Suprapubic skin (tissue), 4 donors: ENCODE results near the gene GOLGA6L2. TPM values are rescaled to one million over a fixed set of nuclear protein-coding genes. Genes with fewer than 3 reads are reported as not detected.

Source experiments
- DNase-seq, 2 donors: peaks; one replicate each; pipeline ENCODE4 v3.0.0-alpha.2; 2019; ENCODE audit warnings: low spot score in 2 of 2
- H3K27ac ChIP-seq: fragments of 200-600 bp; sonication (generic); one replicate; pipeline ENCODE4 v1.5.1; 2019
- H3K27me3 ChIP-seq: fragments of 200-600 bp; sonication (generic); one replicate; pipeline ENCODE4 v1.5.1; 2019
- H3K36me3 ChIP-seq: fragments of 200-600 bp; sonication (generic); one replicate; pipeline ENCODE4 v1.5.1; 2019
- H3K4me1 ChIP-seq: fragments of 200-600 bp; sonication (generic); one replicate; pipeline ENCODE4 v1.5.1; 2019
- H3K4me3 ChIP-seq: fragments of 200-600 bp; sonication (generic); one replicate; pipeline ENCODE4 v1.5.1; 2019; ENCODE audit warnings: mild to moderate bottlenecking
- H3K9me3 ChIP-seq: fragments of 200-600 bp; sonication (generic); one replicate; pipeline ENCODE4 v1.5.1; 2019
- EP300 ChIP-seq: sonication (generic); formaldehyde crosslinking; IDR thresholded peaks from one replicate; pipeline ENCODE4 v1.6.1; 2017; ENCODE audit warnings: antibody characterized with exemption
- POLR2A ChIP-seq, 2 donors: fragments of 450-650 bp; IDR thresholded peaks; one replicate each; pipeline ENCODE4 v1.6.1; 2017; ENCODE audit warnings: antibody characterized with exemption in 2 of 2, mild to moderate bottlenecking in 2 of 2, moderate library complexity in 2 of 2
- POLR2AphosphoS5 ChIP-seq, 3 donors: sonication (generic); formaldehyde crosslinking; IDR thresholded peaks; one replicate each; pipeline ENCODE4 v1.6.1; 2017; ENCODE audit warnings: antibody characterized with exemption in 3 of 3
- WGBS: methylation state at CpG from one replicate; pipeline ENCODE4 v1.1.5; 2018; 5-methylcytosine and 5-hydroxymethylcytosine counted together
- total RNA-seq, 4 donors: library from RNA; depleted of rRNA; stranded (reverse); fragments of >200 nt; gene quantifications; one replicate each; pipeline ENCODE4 v1.1.0, GENCODE V29; 2016
- TF ChIP-seq, protein P1 (sequence below), 2 donors: fragments of 200-600 bp in 1 of 2; fragments of 450-650 bp in 1 of 2; sonication (generic) in 1 of 2; IDR thresholded peaks; one replicate each; pipeline ENCODE4 v1.5.1; 2016 to 2019; ENCODE audit warnings: antibody characterized with exemption in 2 of 2, mild to moderate bottlenecking in 1 of 2, moderate library complexity in 1 of 2

The GOLGA6L2 gene, protein sequence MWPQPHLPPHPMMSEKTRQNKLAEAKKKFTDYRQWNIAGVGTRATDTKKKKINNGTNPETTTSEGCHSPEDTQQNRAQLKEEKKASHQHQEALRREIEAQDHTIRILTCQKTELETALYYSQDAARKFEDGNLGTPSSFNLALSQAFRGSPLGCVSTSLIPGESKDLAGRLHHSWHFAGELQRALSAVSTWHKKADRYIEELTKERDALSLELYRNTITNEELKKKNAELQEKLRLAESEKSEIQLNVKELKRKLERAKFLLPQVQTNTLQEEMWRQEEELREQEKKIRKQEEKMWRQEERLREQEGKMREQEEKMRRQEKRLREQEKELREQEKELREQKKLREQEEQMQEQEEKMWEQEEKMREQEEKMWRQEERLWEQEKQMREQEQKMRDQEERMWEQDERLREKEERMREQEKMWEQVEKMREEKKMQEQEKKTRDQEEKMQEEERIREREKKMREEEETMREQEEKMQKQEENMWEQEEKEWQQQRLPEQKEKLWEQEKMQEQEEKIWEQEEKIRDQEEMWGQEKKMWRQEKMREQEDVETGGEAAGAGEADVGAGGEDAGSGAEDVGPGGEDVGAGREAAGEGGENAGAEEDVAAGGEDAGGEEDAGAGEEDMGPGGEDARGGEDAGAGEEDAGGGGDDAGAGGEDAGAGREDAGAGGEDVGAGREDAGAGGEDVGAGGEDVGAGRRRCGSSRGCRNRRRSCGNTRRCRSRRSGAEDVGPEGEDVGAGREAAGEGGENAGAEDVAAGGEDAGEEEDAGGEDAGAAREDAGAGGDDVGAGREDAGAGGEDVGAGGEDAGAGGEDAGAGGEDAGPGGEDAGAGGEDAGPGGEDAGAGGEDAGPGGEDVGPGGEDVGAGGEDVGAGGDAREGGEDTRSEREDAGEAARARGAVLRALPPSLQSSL
- not detected for total RNA-seq

DNA sequence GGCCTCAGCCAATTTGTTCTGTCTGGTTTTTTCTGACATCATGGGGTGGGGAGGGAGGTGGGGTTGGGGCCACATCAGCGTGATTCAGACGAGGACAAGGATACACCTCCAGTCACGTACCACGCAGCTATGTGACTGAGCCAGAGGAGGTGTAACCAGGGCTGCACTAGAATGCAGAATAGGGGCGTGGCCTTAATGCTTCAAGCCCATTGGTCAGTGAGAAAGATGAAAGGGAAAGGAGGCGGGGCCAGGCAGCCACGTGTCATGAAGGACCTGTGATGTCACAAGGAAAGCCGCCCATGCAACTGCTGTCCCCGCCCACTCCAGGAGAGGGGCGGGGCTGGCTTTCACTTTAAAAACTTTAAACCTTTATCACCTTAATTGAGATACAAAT is at the start of gene GOLGA6L2:
GOLGA6L2 (minus strand) TSS at position 137 of the 394 bp plus-strand sequence; CDS start at position 75, 62 bp downstream.
- Histone ChIP-seq H3K27ac (no peak within 1 kb of the TSS), H3K27me3 (no peaks in the 10 kb centered on the region), H3K9me3 (no peaks in the 10 kb centered on the region), H3K4me1 (no peaks in the 10 kb centered on the region), H3K36me3 (no peaks in the 10 kb centered on the region), H3K4me3 (no peak within 1 kb of the TSS)
- 86% methylated on average over 10 of the region's 10 CpGs for WGBS
- no peak for DNase-seq
- TF ChIP-seq POLR2AphosphoS5 (IDR thresholded peaks at IDR 0.05): no peak
- TF ChIP-seq, protein P1, sequence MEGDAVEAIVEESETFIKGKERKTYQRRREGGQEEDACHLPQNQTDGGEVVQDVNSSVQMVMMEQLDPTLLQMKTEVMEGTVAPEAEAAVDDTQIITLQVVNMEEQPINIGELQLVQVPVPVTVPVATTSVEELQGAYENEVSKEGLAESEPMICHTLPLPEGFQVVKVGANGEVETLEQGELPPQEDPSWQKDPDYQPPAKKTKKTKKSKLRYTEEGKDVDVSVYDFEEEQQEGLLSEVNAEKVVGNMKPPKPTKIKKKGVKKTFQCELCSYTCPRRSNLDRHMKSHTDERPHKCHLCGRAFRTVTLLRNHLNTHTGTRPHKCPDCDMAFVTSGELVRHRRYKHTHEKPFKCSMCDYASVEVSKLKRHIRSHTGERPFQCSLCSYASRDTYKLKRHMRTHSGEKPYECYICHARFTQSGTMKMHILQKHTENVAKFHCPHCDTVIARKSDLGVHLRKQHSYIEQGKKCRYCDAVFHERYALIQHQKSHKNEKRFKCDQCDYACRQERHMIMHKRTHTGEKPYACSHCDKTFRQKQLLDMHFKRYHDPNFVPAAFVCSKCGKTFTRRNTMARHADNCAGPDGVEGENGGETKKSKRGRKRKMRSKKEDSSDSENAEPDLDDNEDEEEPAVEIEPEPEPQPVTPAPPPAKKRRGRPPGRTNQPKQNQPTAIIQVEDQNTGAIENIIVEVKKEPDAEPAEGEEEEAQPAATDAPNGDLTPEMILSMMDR (IDR thresholded peaks at IDR 0.05): no peak

DNA sequence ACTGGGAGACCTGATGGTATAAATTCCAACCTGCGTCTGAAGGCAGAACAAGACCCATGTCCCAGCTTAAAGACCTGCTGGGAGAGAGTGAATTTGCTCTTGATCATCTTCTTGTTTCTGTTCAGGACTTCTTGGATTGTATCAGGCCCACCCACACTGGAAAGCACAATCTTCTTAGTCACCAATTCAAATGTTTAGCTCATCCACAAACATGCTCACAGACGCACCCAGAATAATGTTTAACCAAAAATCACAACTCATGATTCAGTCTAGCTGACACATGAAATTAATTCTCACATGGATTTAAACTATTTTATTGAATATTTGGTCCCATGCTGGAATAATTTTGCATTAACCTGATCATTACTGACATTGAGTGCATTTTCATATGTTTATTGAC is 37.8 kb upstream of the GOLGA6L2 start:
- Histone ChIP-seq H3K27me3 (peaks cover 2% of the 10 kb centered on the region), H3K36me3 (no peaks in the 10 kb centered on the region), H3K27ac (no peak overlapping the region), H3K4me3 (no peak overlapping the region), H3K9me3 (no peaks in the 10 kb centered on the region), H3K4me1 (no peaks in the 10 kb centered on the region)
- DNase-seq: no peak
- 79% methylated on average over 2 of the region's 2 CpGs for WGBS
- TF ChIP-seq EP300 (no peak), POLR2AphosphoS5 (IDR thresholded peaks at IDR 0.05) (no peak), POLR2A (IDR thresholded peaks at IDR 0.05) (no peak)
- TF ChIP-seq, protein P1 (IDR thresholded peaks at IDR 0.05): no peak

DNA sequence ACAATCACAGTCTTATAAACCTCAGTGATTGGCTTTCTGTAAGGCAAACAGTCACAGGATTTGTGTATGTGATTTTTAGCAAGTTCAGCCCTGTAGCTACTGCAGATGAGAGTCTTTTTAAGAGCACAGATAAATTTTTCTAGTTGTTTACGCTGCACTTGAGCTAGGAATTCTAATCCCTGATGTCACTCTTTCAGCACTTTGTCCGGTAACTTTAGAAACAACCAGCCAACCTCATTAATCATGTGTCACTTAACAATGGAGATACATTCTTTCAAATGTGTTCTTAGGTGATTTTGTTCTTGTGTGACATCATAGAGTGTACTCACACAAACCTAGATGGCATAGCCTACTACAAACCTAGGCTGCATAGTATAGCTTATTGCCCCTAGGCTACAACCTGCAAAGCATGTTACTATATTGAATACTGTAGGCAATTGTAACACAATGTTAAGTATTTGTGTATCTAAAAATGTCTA is 36.8 kb upstream of the GOLGA6L2 start:
- Histone ChIP-seq H3K27me3 (peaks cover 2% of the 10 kb centered on the region), H3K4me3 (no peak overlapping the region), H3K27ac (no peak overlapping the region), H3K36me3 (no peaks in the 10 kb centered on the region), H3K9me3 (no peaks in the 10 kb centered on the region), H3K4me1 (no peaks in the 10 kb centered on the region)
- no peak for DNase-seq
- 44% methylated on average over 2 of the region's 2 CpGs for WGBS
- no peak for TF ChIP-seq EP300
- no peak for TF ChIP-seq POLR2AphosphoS5 (IDR thresholded peaks at IDR 0.05)
- no peak for TF ChIP-seq POLR2A (IDR thresholded peaks at IDR 0.05)
- TF ChIP-seq, protein P1 (IDR thresholded peaks at IDR 0.05): no peak

DNA sequence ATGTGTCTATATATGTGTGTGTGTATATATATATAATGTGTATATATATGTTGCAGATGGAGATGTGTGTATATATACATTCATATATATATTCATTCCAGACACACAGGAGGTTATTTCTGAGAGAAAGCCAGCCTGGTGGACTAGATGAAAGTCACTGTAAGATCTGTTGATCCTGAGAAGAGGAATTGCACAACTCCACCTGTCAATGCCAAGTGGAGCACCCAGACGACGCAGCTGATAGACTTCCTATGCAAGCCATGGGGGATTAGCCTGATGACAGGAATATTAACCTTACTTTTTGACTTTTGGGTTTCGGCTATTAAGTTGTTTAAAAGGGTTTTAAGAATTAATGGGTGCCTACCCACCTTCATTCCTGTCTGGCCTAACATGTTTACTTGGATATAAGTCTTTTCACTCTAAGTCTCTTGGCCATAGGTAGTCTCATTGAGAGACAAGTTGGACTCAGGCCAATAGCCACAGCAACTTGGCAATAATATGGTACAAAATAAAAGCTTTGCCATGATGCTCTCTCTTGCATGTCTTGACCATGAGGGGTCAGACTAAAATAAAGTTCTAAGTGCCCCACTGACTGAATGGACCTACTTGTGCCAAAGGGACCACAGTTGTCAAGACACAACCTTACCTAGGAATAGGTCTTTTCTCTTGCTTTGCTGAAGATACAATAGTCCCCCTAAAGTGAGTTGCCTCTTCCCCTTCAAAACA is 35.9 kb upstream of the GOLGA6L2 start:
- TF ChIP-seq, protein P1 (IDR thresholded peaks at IDR 0.05): no peak
- TF ChIP-seq POLR2A (IDR thresholded peaks at IDR 0.05) (no peak), EP300 (no peak), POLR2AphosphoS5 (IDR thresholded peaks at IDR 0.05) (no peak)
- 64% methylated on average over 3 of the region's 3 CpGs for WGBS
- Histone ChIP-seq H3K36me3 (no peaks in the 10 kb centered on the region), H3K4me3 (no peak overlapping the region), H3K27ac (no peak overlapping the region), H3K4me1 (no peaks in the 10 kb centered on the region), H3K27me3 (peaks cover 2% of the 10 kb centered on the region), H3K9me3 (no peaks in the 10 kb centered on the region)
- no peak for DNase-seq
